SK-N-MC (cell line): ENCODE measurements around the gene NTN5.

ENCODE experiments used
- DNase-seq: peaks from one replicate; pipeline ENCODE4 v3.0.0-alpha.2; 2011; ENCODE audit warnings: low read depth, low spot score
- H3K27ac ChIP-seq: fragments of 200-600 bp; sonication (generic); 2 replicates; pipeline ENCODE4 v1.5.1; 2016; ENCODE audit warnings: mixed run types
- H3K36me3 ChIP-seq: fragments of 200-600 bp; sonication (generic); 2 replicates; pipeline ENCODE4 v1.6.1; 2017; ENCODE audit warnings: antibody characterized with exemption, low read length, mixed read lengths; ENCODE audit not compliant: insufficient read depth
- H3K4me3 ChIP-seq: fragments of 200-600 bp; sonication (generic); 2 replicates; pipeline ENCODE4 v1.5.1; 2016
- H3K9ac ChIP-seq: fragments of 200-600 bp; sonication (generic); 2 replicates; pipeline ENCODE4 v1.8.0; 2017; ENCODE audit warnings: mixed run types, mixed read lengths; ENCODE audit not compliant: insufficient read length
- H3K9me3 ChIP-seq: fragments of 200-600 bp; sonication (generic); 2 replicates; pipeline ENCODE4 v1.6.1; 2017; ENCODE audit warnings: low read depth, mild to moderate bottlenecking, antibody characterized with exemption, low read length, moderate library complexity, mixed read lengths
- EZH2 ChIP-seq: fragments of 200-600 bp; sonication (generic); IDR thresholded peaks from one replicate; pipeline ENCODE4 v1.6.1; 2017; ENCODE audit warnings: antibody characterized with exemption
- FOXP2 ChIP-seq: optimal IDR thresholded peaks from 2 replicates; pipeline ENCODE3; 2011; ENCODE audit warnings: mild to moderate bottlenecking, moderate library complexity; ENCODE audit not compliant: insufficient read depth; ENCODE audit errors: extremely low read length, control extremely low read depth
- POLR2AphosphoS5 ChIP-seq: IDR thresholded peaks from 2 replicates; pipeline ENCODE4 v1.6.1; 2012; ENCODE audit warnings: mild to moderate bottlenecking, low read depth, low read length, borderline replicate concordance

The NTN5 gene

GRCh38 chr19:48644839-48645619, 27.8 kb downstream of the NTN5 start:
- Histone ChIP-seq H3K9me3 (no peaks in the 10 kb centered on the region), H3K27ac (peak overlapping the region; percentile 68), H3K4me3 (peak overlapping the region; percentile 85), H3K36me3 (no peaks in the 10 kb centered on the region), H3K9ac (no peak overlapping the region)
- TF ChIP-seq POLR2AphosphoS5 (peak; percentile 39; the same call in 1 of the 2 replicates), EZH2 (no peak), FOXP2 (no peak)
- no peak for DNase-seq

GRCh38 chr19:48644355-48644754, 28.5 kb downstream of the NTN5 start:
- no peak overlapping the region for H3K27ac ChIP-seq
- no peaks in the 10 kb centered on the region for H3K36me3 ChIP-seq
- peak overlapping the region; percentile 85 for H3K4me3 ChIP-seq
- no peak overlapping the region for H3K9ac ChIP-seq
- no peaks in the 10 kb centered on the region for H3K9me3 ChIP-seq
- no peak for DNase-seq
- TF ChIP-seq EZH2 (no peak), FOXP2 (no peak), POLR2AphosphoS5 (no peak)

DNA sequence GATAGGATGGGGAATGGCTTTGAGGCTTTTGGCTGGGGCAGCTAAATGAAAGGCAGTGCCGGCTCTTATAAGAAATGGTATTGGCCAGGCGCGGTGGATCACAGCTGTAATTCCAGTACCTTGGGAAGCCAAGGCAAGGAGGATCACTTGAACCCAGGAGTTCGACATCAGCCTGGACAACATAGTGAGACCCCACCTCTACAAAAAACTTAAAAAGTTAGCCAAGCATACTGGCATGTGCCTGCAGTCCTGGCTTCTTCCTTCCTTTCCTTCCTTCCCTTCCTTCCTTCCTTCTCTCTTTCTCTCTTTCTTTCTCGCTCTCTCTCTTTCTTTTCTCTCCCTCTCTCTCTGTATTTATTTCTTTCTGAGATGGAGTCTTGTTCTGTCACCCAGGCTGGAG, 30.0 kb downstream of the NTN5 start:
- Histone ChIP-seq H3K4me3 (no peak overlapping the region), H3K9ac (no peak overlapping the region), H3K36me3 (no peaks in the 10 kb centered on the region), H3K27ac (no peak overlapping the region), H3K9me3 (no peaks in the 10 kb centered on the region)
- DNase-seq, result no peak
- no peak for TF ChIP-seq FOXP2
- no peak for TF ChIP-seq EZH2

DNA sequence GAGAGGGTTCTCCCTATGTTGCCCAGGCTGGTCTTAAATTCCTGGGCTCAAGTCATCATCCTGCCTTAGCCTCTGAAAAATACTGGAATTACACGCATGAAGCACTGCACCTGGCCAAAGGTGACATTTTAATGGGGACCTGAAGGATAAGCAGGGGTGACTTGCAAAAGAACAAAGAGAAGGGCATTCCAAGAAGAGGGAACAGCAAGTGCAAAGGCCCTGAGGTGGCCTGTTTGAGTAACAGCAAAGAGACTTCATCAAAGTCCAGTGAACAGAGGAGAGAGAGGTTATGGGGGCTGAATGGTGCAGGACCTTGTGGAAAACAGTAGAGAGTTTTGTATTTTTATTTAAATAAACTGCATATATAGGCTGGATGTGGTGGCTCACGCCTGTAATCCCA, 31.0 kb downstream of the NTN5 start:
- no peak overlapping the region for H3K4me3 ChIP-seq
- no peak overlapping the region for H3K9ac ChIP-seq
- TF ChIP-seq POLR2AphosphoS5 (no peak), EZH2 (no peak), FOXP2 (no peak)
- no peaks in the 10 kb centered on the region for H3K9me3 ChIP-seq
- no peak overlapping the region for H3K27ac ChIP-seq
- DNase-seq, result no peak
- no peaks in the 10 kb centered on the region for H3K36me3 ChIP-seq

GRCh38 chr19:48639483-48640375, 33.1 kb downstream of the NTN5 start:
- H3K9ac ChIP-seq, result no peak overlapping the region
- H3K27ac ChIP-seq, result peak overlapping the region; percentile 25; the same call in 1 of the 2 replicates
- no peak for DNase-seq
- H3K4me3 ChIP-seq, result no peak overlapping the region
- H3K9me3 ChIP-seq, result no peaks in the 10 kb centered on the region
- TF ChIP-seq POLR2AphosphoS5, result no peak
- TF ChIP-seq FOXP2, result no peak
- TF ChIP-seq EZH2, result no peak
- H3K36me3 ChIP-seq, result no peaks in the 10 kb centered on the region

- Histone ChIP-seq H3K4me3 (no peak overlapping the region), H3K9ac (no peak overlapping the region), H3K27ac (peak overlapping the region; percentile 99), H3K36me3 (no peaks in the 10 kb centered on the region), H3K9me3 (no peaks in the 10 kb centered on the region)
- DNase-seq, result no peak
- TF ChIP-seq FOXP2 (no peak), POLR2AphosphoS5 (no peak), EZH2 (no peak)
These were observed 33.9 kb downstream of the NTN5 start for GRCh38 chr19:48638831-48639381.

DNA sequence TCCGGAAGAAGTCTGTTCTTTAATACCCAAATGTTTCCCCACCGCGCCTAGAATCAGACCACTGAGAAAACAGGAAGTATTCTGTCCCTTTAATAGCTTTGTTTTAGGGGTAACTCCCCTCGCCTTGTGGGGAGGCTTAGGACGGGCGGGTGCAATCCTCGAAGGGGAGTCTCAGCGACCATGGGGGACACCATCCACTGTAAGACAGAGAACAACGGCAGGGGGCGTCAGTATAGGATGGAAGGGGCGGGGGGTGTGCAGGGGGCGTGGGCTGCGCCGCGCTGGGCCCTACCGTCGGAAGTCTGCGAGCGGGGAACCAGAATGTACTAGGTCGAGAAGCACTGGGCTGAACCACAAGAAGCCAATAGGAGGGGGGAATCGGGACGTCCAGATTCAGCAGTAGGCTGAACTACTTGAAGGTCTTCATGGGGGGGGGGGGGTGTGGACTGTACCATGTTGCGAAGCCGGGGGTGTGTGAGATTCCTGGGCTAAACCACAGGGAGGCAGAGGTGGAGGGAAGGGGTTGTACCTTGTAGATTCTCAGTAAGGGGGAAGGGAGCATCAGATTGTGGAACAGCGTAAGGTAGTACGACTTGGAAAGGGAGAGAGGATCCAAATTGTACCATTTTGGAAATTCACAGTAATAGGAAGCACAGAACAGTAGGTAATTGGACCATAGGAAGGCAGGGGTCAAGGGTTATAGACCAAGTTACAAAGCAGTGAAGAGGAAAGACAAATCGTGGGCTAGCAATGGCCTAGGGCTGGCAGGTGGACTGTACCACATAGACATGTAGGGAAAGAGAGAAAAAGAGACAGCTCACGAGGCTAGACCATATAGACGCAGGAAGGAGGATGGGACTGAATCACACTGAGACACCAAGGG, 34.6 kb downstream of the NTN5 start:
- H3K36me3 ChIP-seq, result no peaks in the 10 kb centered on the region
- H3K4me3 ChIP-seq, result peak overlapping the region; percentile 88
- peak; percentile 92 for DNase-seq
- peak overlapping the region; percentile 99 for H3K27ac ChIP-seq
- TF ChIP-seq EZH2, result no peak
- TF ChIP-seq POLR2AphosphoS5, result no peak; the same call in 1 of the 2 replicates
- no peak for TF ChIP-seq FOXP2
- no peaks in the 10 kb centered on the region for H3K9me3 ChIP-seq
- H3K9ac ChIP-seq, result peak overlapping the region; percentile 92

- TF ChIP-seq EZH2, result no peak
- peak; percentile 72 for TF ChIP-seq FOXP2
- peak overlapping the region; percentile 99 for H3K27ac ChIP-seq
- H3K4me3 ChIP-seq, result peak overlapping the region; percentile 88
- H3K36me3 ChIP-seq, result no peaks in the 10 kb centered on the region
- peak; percentile 94 for DNase-seq
- H3K9ac ChIP-seq, result peak overlapping the region; percentile 92
- no peaks in the 10 kb centered on the region for H3K9me3 ChIP-seq
These were observed 35.3 kb downstream of the NTN5 start for GRCh38 chr19:48637449-48637947.
